ENCODE results near the gene DLG2.
"Not testable (repeated sequence)": the region's sequence is repeated elsewhere in the genome, so short reads cannot be mapped to it uniquely, and the experiment has no call there.

The DLG2 gene

DNA sequence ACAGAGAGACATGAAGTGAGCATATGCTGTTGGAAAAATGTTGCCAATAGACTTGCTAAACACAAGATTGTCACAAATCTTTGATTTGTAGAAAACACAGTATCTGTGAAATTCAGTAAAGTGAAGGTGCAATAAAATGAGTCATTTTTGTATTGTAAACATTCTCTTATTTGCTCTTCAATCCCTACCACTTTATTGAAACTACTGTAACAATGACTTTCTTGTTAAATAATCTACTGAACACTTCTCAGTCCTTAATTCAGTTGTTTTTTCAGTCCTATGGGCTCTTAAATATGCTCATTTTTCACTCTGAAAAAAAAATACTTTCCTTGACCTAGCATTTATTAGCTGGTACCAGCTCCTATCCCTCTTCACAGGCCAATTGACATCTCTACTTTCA is 531.9 kb downstream of the DLG2 start:
- DNase-seq = no peak

DNA sequence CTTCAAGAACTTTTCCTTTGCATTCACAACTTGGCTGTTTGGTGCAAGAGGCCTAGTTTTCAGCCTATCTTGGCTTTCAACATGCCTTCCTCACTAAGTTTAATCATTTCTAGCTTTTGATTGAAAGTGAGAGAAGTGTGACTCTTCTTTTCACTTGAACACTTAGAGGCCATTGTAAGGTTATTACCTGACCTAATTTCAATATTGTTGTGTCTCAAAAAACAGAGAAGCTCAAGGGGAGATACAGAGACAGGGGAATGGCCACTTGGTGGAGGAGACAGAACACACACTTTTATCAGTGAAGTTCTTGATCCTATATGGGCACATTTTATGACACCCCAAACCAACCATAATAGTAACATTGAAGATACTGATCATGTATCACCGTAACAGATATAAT is 532.3 kb downstream of the DLG2 start:
- DNase-seq = no peak

DNA sequence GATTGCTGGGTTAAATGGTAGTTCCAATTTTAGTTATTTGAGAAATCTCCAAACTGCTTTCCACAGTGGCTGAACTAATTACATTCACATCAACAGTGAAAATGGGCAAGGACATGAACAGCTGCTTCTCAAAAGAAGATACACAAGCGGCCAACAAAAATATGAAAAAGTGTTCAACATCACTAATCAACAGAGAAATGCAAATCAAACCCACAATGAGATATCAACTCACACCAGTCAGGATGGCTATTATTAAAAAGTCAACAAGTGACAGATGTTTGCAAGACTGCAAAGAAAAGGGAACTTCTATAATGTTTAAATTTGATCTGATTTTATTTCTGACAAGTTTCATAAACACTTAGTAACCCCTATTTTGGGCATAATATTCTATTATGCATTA is 537.5 kb downstream of the DLG2 start:
- DNase-seq = no peak

DNA sequence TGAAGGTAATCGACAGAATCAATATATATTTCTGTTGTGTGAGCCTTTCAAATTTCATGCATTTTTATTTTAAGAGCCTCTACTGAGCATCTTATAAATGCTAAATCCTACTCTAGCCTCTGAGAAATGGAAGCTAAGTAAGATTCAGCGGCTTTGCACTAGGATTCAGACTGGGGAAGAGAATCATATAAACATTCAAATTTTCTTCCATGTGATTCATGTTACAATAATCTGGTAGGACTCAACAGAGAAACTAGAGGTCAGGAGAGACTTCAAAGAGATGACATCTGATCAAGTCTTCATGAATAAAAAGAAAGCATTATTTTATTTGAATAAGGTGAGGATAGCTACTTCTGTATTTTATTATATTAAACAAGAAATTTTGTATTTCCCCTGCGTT is 538.9 kb downstream of the DLG2 start:
- DNase-seq = no peak

GRCh38 chr11:85086504-85087284 is 540.5 kb downstream of the DLG2 start:
- no peak for DNase-seq

DNA sequence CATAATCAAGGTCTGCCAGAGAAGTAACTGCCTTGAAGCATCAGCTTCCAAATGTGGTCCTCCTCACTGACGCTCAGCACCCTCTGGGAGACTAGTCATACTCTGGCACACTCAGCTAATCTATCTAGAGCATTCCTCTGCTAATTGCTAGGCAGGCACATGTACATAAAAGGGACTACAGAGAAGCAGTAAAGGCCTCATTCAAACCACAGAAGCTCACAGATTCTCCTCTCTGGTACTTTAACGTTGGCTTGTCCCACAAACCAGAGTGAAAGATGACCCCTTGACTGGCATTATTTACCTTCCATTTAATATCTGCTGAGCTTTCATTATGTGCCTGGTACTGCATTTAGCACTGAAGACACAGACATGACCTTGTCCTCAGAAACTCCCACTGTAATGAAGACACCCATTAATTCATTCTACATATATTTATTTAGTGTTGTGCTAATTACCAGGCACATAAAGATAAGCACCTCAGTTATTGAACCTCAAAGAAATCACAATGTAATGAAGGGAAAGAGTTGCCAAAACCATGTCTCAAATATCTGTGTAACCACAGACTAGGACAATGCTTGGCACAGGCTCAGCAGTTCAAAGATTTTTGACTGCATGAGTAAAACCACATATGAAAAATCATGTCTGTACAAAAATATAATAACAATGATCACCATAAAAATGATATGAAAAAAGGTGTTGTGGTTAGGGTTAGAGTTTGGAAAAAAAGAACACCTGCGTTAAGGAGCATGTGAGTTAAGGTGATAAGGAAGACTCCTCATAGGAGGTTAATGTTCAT is 550.4 kb downstream of the DLG2 start:
- DNase-seq = no peak

- DNase-seq = no peak
Measured at GRCh38 chr11:85062659-85063058, 564.5 kb downstream of the DLG2 start.

DNA sequence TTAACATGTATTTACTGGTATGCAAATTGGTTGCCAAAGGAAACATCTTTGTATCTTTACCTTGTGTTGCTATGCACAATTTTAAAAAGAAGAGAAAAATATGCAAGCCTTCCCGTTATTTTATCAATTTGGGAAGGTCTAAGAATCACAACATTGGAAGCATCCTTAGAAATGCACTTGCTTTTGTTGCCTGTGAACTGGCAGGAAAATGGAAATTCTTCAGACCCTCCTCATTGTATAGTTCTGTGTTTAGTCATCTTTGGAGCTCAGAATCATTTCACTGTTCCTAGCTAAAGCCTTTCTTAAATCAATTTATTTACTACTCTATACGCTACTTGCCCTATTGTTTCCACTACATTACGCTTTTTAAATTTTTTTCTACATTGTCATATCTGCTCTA is 574.5 kb downstream of the DLG2 start:
- DNase-seq = no peak

DNA sequence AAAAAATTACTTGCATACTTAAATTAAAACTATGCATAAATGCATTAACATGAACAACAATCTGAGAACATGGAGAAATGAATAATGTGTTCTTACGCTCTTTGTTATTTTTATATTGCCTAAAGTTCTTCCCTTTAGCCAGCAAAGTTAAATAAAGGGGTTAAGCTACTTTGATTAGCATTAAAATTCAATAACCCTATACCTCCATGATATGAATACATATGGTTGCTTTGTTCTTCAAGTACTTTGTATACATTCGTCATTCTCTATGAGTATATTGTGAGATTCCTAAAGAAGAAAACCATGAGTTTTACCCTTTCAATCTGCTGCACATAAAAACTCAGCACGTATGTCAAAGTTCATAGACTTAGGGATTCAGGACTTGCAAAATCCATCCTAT is 578.3 kb downstream of the DLG2 start:
- no peak for DNase-seq

GRCh38 chr11:85045716-85046115 is 581.4 kb downstream of the DLG2 start:
- DNase-seq = no peak

DNA sequence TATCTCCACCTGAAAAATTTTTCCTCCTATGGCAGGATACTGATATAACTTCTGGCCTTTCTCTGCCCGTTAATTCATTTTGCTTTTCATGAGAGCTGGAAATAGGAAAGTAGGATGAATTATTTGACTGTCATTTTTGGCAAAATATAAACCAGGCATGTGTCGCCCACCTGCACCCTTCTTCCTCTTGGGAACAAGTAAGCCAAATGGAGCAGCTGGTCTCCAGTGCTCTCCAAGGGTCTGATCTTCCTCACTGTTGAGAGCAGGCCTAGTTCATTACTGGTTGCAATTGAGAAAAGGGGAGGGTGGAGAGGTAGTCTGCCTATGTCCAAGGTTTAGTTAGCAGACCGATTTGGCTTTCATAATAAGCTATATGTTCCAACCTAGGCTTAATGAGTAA is 582.2 kb downstream of the DLG2 start:
- DNase-seq = no peak

- DNase-seq = no peak
Measured at GRCh38 chr11:85042361-85042760, 584.8 kb downstream of the DLG2 start.

- no peak for DNase-seq
Measured at GRCh38 chr11:85040166-85040565, 587.0 kb downstream of the DLG2 start.

- DNase-seq = no peak
Measured at GRCh38 chr11:85029964-85030363, 597.2 kb downstream of the DLG2 start.

GRCh38 chr11:85028329-85029101 is 598.6 kb downstream of the DLG2 start:
- DNase-seq = no peak

GRCh38 chr11:85027346-85027745 is 599.8 kb downstream of the DLG2 start:
- no peak for DNase-seq

- DNase-seq = no peak
Measured at GRCh38 chr11:85021058-85021457, 606.1 kb downstream of the DLG2 start.

DNA sequence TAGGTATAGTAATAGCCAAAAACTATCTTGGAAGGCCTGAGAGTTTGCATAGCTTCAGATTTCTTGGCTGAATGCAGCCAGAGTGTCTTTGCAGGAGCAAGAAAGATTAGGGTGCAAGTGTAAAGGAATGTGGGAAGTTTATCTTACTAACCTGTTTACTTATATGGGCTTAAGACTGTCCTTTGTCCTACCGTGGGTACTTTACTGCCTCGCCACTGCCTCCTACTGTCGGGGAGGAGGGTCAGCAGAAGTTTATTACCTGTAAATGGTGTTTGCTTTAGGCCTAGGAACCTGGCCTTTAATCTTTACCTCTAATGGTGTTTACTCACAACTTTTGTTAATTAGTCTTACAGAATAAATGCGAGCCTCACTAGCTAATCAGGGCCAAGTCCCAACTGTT is 633.8 kb downstream of the DLG2 start:
- DNase-seq = no peak

GRCh38 chr11:84990141-84990540 is 637.0 kb downstream of the DLG2 start:
- no peak for DNase-seq

- DNase-seq = not testable (repeated sequence)
Measured at GRCh38 chr11:84987686-84988187, 639.4 kb downstream of the DLG2 start.

GRCh38 chr11:84981301-84981700 is 645.8 kb downstream of the DLG2 start:
- DNase-seq = no peak

DNA sequence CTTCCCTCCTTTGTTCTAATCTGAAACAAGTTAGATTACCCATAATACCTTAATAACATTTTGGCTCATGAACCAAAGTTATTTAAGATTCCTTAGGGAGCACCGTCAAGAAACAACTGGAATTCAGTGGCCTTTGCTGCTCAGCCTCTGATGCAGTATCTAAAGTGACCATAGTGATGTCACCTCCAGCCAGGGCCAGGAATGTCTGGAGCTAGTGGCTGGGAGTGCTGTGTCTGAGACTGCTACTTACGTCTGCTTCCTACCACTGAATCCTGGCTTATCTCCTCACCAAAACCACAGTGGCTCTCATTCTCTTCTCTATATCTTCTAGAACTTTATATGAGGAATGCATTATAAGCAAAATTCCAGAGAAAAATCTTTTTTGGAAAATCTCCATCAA is 658.0 kb downstream of the DLG2 start:
- DNase-seq = no peak

DNA sequence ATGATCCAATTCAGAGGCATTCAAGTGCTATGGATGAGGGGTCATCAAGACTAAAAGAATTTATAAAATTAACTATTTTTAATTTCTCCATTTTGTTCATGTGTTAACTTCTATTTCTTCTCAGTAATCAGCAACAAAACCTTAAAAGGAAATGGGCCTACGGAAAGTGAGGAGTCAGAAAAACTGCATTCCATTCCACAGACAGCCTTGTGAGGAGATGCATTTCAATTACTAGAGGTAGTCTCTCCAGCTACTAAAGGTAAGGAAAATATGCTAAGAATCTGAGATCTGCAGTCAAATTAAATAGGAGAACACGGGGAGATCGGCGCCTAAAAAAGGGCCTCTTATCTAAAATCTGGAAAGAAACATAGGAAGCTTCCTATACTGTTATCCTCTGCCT is 661.7 kb downstream of the DLG2 start:
- DNase-seq = no peak

DNA sequence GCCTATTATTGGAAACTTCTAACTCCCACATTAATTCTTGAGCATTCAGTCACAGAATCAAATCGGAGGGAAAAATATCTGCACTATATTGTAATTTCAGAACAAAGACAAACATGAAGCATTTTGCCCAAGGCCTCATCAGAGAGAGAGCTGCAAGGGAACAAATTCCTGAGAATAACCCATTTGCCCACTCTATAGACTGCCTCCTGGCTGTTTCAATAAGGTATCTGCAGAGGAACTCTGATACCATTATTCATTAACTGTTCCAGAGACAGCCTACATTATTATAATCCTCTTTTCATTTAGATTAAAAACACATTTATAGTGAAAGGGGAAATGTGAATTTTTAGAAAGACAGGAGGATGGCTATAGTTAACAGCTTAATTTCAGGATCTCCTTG is 663.9 kb downstream of the DLG2 start:
- no peak for DNase-seq
